HepG2 (cell line): Measurements from ENCODE around the gene CARD16. TPM values are rescaled to one million over a fixed set of nuclear protein-coding genes. Genes with fewer than 3 reads are reported as not detected.

Source experiments
- polyA plus RNA-seq, 8 experiments: library from polyadenylated mRNA; depleted of rRNA in 3 of 8; stranded (reverse) in 7 of 8; unstranded in 1 of 8; fragments of >200 nt; fragmentation: Illumina TruSeq in 4 of 8; extraction: Trizol in 4 of 8; gene quantifications; 2 replicates each; pipeline versions ENCODE4 v1.2.1 to v1.2.3, GENCODE V29; 2011 to 2016; ENCODE audit warnings: low read depth in 4 of 8, missing spikeins in 1 of 8, mixed read lengths in 1 of 8; ENCODE audit not compliant: insufficient read depth in 1 of 8
- total RNA-seq, 5 experiments: library from RNA; depleted of rRNA; stranded (reverse); fragments of >200 nt; fragmentation: Illumina TruSeq; extraction: Trizol; gene quantifications; 2 replicates each; pipeline ENCODE4 v1.2.3, GENCODE V29; 2016; ENCODE audit warnings: low read depth in 1 of 5

The CARD16 gene
- total and polyA plus RNA-seq, 2 of the 13 experiments (the other 11 are each of a cell fraction or from before 2014, with no cell fraction given), result 0.34 TPM; not detected in 1

Other genes starting within 250 kb of the CARD16 start
- gene CASP12, start 146.9 kb downstream of the CARD16 start, total RNA-seq (2016; rRNA removed; fragmentation: Illumina TruSeq; extraction: Trizol), result not detected in 2 replicates
- not detected in 2 replicates for gene CASP12, start 146.9 kb downstream of the CARD16 start, polyA plus RNA-seq (2011; rRNA removed)
- 69.8 and 98.1 TPM in 2 replicates for gene CASP4, start 76.8 kb downstream of the CARD16 start, total RNA-seq (2016; rRNA removed; fragmentation: Illumina TruSeq; extraction: Trizol)
- 51.6 and 56.4 TPM in 2 replicates for gene CASP4, start 76.8 kb downstream of the CARD16 start, polyA plus RNA-seq (2011; rRNA removed)
- not detected in 2 replicates for gene CASP5, start 22.2 kb downstream of the CARD16 start, total RNA-seq (2016; rRNA removed; fragmentation: Illumina TruSeq; extraction: Trizol)
- not detected in 2 replicates for gene CASP5, start 22.2 kb downstream of the CARD16 start, polyA plus RNA-seq (2011; rRNA removed)
- 5.2 and 6.6 TPM in 2 replicates for gene CASP1, start 10.2 kb downstream of the CARD16 start, total RNA-seq (2016; rRNA removed; fragmentation: Illumina TruSeq; extraction: Trizol)
- gene CASP1, start 10.2 kb downstream of the CARD16 start, polyA plus RNA-seq (2011; rRNA removed), result 0.34 and 0.85 TPM in 2 replicates
- not detected in 2 replicates for gene CARD18, start 94.4 kb upstream of the CARD16 start, total RNA-seq (2016; rRNA removed; fragmentation: Illumina TruSeq; extraction: Trizol)
- gene CARD18, start 94.4 kb upstream of the CARD16 start, polyA plus RNA-seq (2011; rRNA removed), result not detected in 2 replicates